IPS DF 4.7 (cell line): ENCODE measurements around the gene COL28A1.
"Not testable (repeated sequence)": the region's sequence is repeated elsewhere in the genome, so short reads cannot be mapped to it uniquely, and the experiment has no call there.

Source experiments
- DNase-seq: peaks from one replicate; pipeline ENCODE4 v3.0.0-alpha.2; 2013; ENCODE audit warnings: low spot score; ENCODE audit errors: extremely low read depth

COL28A1 gene

GRCh38 chr7:7519528-7519927 lies 16.1 kb downstream of the COL28A1 start:
- no peak for DNase-seq

- DNase-seq, result no peak
Observed at GRCh38 chr7:7519056-7519455, 16.6 kb downstream of the COL28A1 start.

- no peak for DNase-seq
Observed at GRCh38 chr7:7517754-7518153, 17.9 kb downstream of the COL28A1 start.

- no peak for DNase-seq
Observed at GRCh38 chr7:7516662-7517061, 19.0 kb downstream of the COL28A1 start.

- no peak for DNase-seq
Observed at GRCh38 chr7:7516156-7516555, 19.5 kb downstream of the COL28A1 start.

DNA sequence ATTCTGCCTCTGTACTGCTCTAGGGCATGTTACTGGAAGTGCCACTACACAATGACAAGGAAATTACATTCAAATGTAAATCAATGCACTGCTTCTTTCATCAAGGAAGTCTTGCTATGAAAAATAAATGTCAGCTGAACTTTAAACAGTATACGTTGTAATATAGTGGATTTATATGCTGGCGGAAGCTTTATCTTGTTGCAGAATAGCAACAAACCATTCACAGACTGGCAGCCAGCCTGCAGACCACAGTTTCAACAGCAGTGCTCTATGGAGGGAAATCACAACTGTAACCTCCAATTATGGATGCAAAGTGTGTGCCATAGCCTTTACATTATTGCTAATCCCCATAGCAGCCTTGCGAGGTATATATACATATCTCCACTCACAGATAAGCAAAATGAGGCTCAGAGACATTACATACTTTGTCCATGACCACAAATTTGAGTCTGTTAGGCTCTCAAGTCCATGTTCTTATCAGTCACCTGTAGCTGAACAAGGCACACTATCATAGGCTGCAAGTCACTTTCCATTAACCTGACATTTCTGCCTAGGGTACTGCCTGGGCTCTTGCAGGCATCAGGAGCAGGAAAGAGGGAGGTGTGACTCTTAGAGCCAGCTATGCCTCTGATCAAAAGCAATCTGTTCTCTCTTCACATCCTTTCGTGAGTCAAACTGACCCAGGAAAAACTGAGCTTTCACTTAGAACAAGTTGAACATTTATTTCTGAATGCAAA lies 22.6 kb downstream of the COL28A1 start:
- DNase-seq, result peak; percentile 1

- no peak for DNase-seq
Observed at GRCh38 chr7:7510794-7511193, 24.9 kb downstream of the COL28A1 start.

DNA sequence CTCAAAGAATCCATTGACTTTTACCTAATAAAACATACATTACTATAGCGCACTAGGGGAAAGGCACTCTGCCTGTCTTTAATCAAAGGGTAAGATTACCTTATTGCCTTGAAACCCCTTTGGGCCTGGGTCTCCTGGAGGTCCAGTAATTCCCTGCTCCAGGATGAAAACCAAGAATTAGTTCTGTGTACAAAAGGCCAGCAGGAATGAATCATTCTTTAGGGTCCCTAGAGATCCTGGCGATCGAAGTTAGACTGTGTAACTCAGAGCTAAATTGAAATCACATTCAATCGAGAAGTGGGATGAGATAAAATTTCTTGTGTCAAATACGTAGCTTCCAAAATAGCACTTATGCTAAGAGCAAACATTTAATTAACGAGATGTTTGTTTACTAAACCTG lies 29.8 kb downstream of the COL28A1 start:
- DNase-seq, result no peak

DNA sequence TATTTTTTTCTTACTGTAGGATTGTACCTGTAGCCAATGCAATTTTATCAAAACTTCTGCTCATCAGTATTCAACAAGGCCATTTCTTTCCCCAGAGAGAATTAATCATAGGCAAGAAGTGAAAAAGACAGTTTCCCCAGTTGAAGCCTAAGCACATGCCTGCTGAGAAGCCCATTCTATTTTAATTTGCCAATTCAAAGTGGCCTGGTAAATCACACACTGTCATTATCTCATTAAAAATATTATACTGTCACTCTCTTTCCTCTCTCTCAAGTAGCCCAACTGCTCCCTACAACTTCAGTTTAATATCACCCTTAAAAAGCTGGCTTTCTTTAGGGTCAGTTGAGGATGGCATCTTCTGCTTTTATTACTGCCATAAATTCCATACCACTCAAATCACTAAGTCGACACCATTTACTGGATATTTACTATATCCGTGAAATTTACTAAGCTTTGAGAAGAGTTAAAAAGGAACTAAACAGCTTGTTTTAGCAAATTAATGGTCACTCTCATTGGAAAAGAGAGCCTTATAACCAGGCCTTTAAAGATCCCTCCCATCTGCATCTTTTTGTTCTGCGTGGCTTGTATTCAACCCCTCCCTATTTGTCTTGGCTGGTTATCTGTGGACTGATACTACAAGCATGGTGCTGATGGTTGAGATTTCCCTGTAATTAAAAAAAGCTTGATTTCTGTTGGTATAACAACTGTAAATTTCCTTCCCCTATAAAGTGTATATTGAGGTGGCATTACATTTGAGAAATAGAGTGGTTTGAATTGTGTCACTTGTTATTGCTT lies 30.6 kb downstream of the COL28A1 start:
- DNase-seq, result no peak

DNA sequence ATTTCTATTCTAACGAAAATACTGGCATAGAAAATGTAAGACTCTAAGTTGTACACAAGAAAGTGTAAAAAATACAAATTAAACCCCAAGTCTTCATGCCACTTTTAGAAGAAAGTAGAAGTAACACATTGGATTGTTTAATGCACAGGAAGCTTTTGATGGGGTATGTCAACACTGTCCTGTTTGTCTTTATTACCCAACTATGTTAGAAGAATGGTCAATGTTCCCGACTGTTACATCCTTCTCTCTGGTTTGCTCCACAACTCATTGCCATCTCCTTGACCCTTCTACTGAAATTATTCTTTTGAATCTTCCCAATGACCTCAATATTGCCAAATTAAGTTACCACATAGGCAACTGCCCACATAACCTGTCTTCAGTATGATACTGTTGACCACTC lies 35.8 kb downstream of the COL28A1 start:
- DNase-seq, result no peak

DNA sequence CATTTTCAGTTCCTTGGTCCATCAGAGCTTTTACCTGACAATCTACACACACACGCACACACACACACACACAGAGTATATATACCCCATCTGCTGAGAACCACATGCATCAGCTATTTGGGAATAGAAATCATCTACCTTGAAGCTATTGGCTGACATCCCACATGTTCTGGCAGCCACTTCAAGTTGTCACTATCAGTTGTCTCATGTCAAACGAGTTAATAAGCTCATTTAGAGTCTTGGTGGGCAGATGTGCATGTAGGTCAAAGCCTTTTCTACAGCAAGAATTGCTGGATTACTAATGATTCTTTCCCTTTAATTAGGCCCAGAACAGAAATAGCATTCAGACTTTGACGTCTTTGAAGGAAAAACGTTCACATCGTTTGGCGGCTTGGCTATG lies 36.8 kb downstream of the COL28A1 start:
- no peak for DNase-seq

DNA sequence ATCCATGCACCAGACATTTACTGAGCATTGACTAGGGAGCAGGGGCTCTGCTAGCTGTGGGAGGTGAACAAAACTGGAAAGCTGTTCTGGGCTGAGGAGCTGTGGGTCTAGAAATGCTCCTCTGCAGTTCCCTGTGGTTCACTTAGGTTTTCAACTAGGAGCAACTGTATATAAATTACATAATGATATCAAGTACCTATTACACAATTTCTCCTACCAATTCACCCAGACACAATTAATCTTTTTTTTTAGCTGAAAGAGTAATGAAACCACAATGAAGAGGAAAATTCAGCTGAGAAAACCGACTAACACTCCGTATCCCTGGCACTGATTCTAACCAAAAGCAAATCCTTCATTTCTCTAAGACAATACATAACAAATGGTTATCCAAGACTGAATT lies 39.4 kb downstream of the COL28A1 start:
- no peak for DNase-seq

GRCh38 chr7:7495171-7495570 lies 40.5 kb downstream of the COL28A1 start:
- DNase-seq, result no peak

DNA sequence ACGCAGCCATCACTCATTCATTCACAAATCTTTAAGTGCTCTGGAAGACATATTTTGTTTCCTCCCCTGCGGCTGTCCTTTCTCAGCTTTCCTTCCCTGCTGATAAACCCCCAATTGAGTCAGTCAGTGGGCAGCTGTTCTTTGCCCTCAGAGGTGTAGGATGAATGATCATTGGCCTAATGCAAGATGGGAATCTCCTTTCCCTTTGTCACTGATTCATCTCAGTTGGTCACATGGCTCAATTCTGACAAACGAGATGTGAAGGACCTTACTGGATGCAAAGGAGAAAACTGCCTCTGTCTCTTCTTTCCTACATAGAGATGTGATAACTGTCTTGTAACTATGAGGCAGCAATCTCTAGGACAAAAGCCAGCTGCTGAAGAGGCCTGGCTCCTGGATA lies 44.6 kb downstream of the COL28A1 start:
- no peak for DNase-seq

DNA sequence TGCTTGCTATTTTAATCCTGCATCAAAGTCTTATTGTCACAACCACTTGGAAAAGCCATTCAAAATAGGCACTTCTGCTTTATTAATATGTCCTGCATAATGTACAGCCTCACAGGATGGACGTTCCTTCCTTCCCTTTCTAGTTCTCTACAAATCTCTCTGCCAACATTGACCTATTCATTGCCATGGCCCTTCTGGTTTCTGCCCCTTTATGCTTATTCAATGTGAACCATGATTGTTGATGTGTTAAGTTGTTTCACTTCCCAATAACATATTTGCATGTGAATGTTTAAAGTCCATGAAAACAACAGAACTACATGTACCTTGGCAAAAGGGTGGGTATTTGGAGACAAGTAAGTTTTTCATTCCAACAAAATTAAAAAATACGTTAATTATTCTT lies 45.7 kb downstream of the COL28A1 start:
- no peak for DNase-seq

GRCh38 chr7:7489546-7489945 lies 46.1 kb downstream of the COL28A1 start:
- DNase-seq, result no peak

DNA sequence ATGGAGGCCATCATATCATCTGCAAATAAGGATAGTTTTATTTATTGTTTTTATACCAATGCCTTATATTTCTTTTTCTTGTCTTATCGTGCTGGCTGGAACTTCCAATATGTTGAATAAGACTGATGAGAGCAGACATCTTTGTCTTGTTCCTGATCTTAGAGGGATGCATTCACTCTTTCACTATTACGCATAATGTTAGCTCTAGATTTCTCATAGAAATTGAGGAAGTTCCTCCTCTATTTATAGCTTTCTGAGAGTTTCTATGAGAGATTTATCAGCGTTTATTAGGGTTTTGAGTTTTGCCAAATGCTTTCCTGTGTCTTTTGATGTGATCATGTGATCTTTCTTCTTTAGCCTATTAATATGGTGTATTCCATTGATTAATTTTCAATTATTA lies 49.3 kb downstream of the COL28A1 start:
- DNase-seq, result no peak

- no peak for DNase-seq
Observed at GRCh38 chr7:7484072-7484471, 51.6 kb downstream of the COL28A1 start.

DNA sequence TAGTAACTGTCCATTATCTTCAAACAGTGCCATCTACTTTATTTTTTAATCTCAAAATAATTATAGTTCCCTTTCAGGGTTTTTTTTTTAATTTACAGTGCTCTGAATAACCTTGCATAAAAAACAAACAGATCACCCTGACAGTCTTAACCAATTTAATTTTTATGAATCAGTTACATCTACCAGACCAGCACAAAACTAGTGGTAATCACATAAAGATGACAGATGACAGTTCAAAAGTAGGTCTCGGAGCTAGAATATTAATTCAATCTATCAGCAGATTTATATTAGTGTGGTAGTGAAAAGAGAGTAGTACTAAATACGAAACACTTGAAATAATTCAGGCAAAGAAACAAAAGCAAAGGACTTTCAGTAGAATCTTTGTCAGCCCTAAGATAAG lies 53.9 kb downstream of the COL28A1 start:
- no peak for DNase-seq

- no peak for DNase-seq
Observed at GRCh38 chr7:7479275-7479805, 56.3 kb downstream of the COL28A1 start.

DNA sequence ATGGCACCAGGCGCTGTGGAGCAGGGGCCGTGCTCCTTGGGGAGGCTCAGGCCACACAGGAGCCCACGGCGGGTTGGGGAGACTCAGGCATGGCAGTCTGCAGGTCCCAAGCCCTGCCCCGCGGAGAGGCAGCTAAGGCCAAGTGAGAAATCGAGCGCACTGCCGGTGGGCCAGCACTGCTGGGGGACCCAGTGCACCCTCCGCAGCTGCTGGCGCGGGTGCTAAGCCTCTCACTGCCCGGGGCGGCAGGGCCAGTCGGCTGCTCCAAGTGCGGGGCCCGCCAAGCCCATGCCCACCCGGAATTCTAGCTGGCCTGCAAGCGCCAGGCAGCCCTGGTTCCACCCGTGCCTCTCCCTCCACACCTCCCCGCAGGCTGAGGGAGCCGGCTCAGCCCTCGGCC lies 57.1 kb downstream of the COL28A1 start:
- DNase-seq, result no peak

DNA sequence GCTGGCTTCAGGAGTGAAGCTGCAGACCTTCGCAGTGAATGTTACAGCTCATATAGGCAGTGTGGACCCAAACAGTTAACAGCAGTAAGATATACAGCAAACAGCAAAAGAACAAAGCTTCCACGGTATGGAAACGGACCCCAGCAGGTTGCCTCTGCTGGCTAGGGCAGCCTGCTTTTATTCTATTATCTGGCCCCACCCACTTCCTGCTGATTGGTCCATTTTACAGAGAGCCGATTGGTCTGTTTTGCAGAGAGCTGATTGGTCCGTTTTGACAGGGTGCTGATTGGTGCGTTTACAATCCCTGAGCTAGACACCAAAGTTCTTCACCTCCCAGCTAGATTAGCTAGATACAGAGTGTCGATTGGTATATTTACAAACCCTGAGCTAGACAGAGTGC lies 58.0 kb downstream of the COL28A1 start:
- DNase-seq, result not testable (repeated sequence)

- no peak for DNase-seq
Observed at GRCh38 chr7:7476381-7476780, 59.3 kb downstream of the COL28A1 start.
